Liver (tissue), 9 donors: ENCODE data around the gene ABHD12. TPM values are rescaled to one million over a fixed set of nuclear protein-coding genes. Genes with fewer than 3 reads are reported as not detected.

ENCODE experiments used
- DNase-seq: peaks from one replicate; pipeline ENCODE4 v3.0.0-alpha.2; 2017; ENCODE audit warnings: low spot score
- H3K27ac ChIP-seq, 2 donors: one replicate each; pipeline ENCODE4 v1.7.0; 2013; ENCODE audit warnings: inconsistent platforms in 2 of 2, low read length in 2 of 2, control low read depth in 1 of 2, low read depth in 1 of 2, mild to moderate bottlenecking in 1 of 2
- H3K27me3 ChIP-seq, 4 donors: one replicate each; pipeline versions ENCODE4 v1.6.1 to v1.7.0; 2013; ENCODE audit warnings: low read length in 3 of 4, inconsistent platforms in 1 of 4, mild to moderate bottlenecking in 1 of 4, moderate library complexity in 1 of 4; ENCODE audit not compliant: control insufficient read depth in 4 of 4, insufficient read depth in 4 of 4
- H3K36me3 ChIP-seq, 4 donors: one replicate each; pipeline versions ENCODE4 v1.6.1 to v1.7.0; 2013; ENCODE audit warnings: low read length in 3 of 4, mild to moderate bottlenecking in 3 of 4, low read depth in 1 of 4, moderate library complexity in 1 of 4; ENCODE audit not compliant: control insufficient read depth in 4 of 4, insufficient read depth in 3 of 4
- H3K4me1 ChIP-seq, 4 donors: one replicate each; pipeline versions ENCODE4 v1.6.1 to v1.7.0; 2013; ENCODE audit warnings: low read length in 3 of 4, mild to moderate bottlenecking in 3 of 4, moderate library complexity in 1 of 4; ENCODE audit not compliant: control insufficient read depth in 4 of 4, insufficient read depth in 4 of 4
- H3K4me3 ChIP-seq, 3 donors: one replicate each; pipeline versions ENCODE4 v1.6.1 to v1.7.0; 2013; ENCODE audit warnings: low read length in 3 of 3, control low read depth in 1 of 3, low read depth in 1 of 3, mild to moderate bottlenecking in 1 of 3
- H3K9ac ChIP-seq, 2 donors: one replicate each; pipeline ENCODE4 v1.7.0; 2013; ENCODE audit warnings: low read length in 2 of 2, mild to moderate bottlenecking in 2 of 2, moderate library complexity in 2 of 2, control low read depth in 1 of 2, low read depth in 1 of 2
- H3K9me3 ChIP-seq, 4 donors: one replicate each; pipeline versions ENCODE4 v1.6.1 to v1.7.0; 2013; ENCODE audit warnings: low read length in 3 of 4; ENCODE audit not compliant: control insufficient read depth in 4 of 4
- EGR1 ChIP-seq, 2 donors: IDR thresholded peaks; 2 replicates each; pipeline ENCODE4 v1.6.1; 2016 to 2018; ENCODE audit warnings: antibody characterized with exemption in 2 of 2, low read depth in 2 of 2
- FOXA2 ChIP-seq: IDR thresholded peaks from 2 replicates; pipeline ENCODE4 v1.6.1; 2016; ENCODE audit warnings: antibody characterized with exemption
- GABPA ChIP-seq, 2 donors: IDR thresholded peaks in 1 of 2; conservative IDR thresholded peaks in 1 of 2; 2 replicates each; pipeline ENCODE4 v1.6.1; 2016; ENCODE audit warnings: antibody characterized with exemption in 2 of 2, mild to moderate bottlenecking in 1 of 2, moderate library complexity in 1 of 2
- HNF4A ChIP-seq, 2 donors: conservative IDR thresholded peaks; 2 replicates each; pipeline ENCODE4 v1.6.1; 2016; ENCODE audit warnings: antibody characterized with exemption in 2 of 2, mild to moderate bottlenecking in 2 of 2
- JUND ChIP-seq, 2 donors: IDR thresholded peaks; 2 replicates each; pipeline ENCODE4 v1.6.1; 2016; ENCODE audit warnings: antibody characterized with exemption in 2 of 2
- RAD21 ChIP-seq, 2 donors: IDR thresholded peaks; 2 replicates each; pipeline ENCODE4 v1.6.1; 2016; ENCODE audit warnings: antibody characterized with exemption in 2 of 2, mild to moderate bottlenecking in 2 of 2
- RXRA ChIP-seq, 2 donors: IDR thresholded peaks; 2 replicates each; pipeline ENCODE4 v1.6.1; 2017 to 2018; ENCODE audit warnings: antibody characterized with exemption in 2 of 2, mild to moderate bottlenecking in 1 of 2
- TAF1 ChIP-seq: conservative IDR thresholded peaks from 2 replicates; pipeline ENCODE4 v1.6.1; 2016; ENCODE audit warnings: antibody characterized with exemption, mild to moderate bottlenecking
- YY1 ChIP-seq: IDR thresholded peaks from 2 replicates; pipeline ENCODE4 v1.6.1; 2016; ENCODE audit warnings: antibody characterized with exemption, mild to moderate bottlenecking
- WGBS: extraction: QIAGEN DNeasy Blood & Tissue Kit; methylation state at CpG from one replicate; pipeline ENCODE4 v1.1.7; 2013; 5-methylcytosine and 5-hydroxymethylcytosine counted together
- polyA plus RNA-seq, 2 donors: library from polyadenylated mRNA; stranded (reverse) in 1 of 2; unstranded in 1 of 2; fragments of 200-250 nt in 1 of 2; fragments of >200 nt in 1 of 2; fragmentation: Nextera tagmentation in 1 of 2; extraction: Ambion mirVana in 1 of 2; gene quantifications; one replicate each; pipeline versions ENCODE4 v1.2.1 to v1.2.3, GENCODE V29; 2013 to 2015
- total RNA-seq, 2 donors: library from RNA; depleted of rRNA; stranded (reverse); fragments of >200 nt; gene quantifications; one replicate each; pipeline ENCODE4 v1.2.3, GENCODE V29; 2014
- TF ChIP-seq, protein P1 (sequence below): IDR thresholded peaks from 2 replicates; pipeline ENCODE4 v1.6.1; 2016; ENCODE audit warnings: antibody characterized with exemption
- TF ChIP-seq, protein P2 (sequence below): fragments of 150-350 bp; IDR thresholded peaks from 2 replicates; pipeline ENCODE4 v1.5.1; 2017; ENCODE audit warnings: improper control_type of control experiment, low read depth, low read length; ENCODE audit not compliant: missing input control
- TF ChIP-seq, protein P3 (sequence below): IDR thresholded peaks from 2 replicates; pipeline ENCODE4 v1.6.1; 2016; ENCODE audit warnings: antibody characterized with exemption, mild to moderate bottlenecking
- donor health status: healthy.
- donor health status: healthy.
- donor health status: healthy.
- donor health status: healthy.
- donor health status: healthy.

The ABHD12 gene
- total and polyA plus RNA-seq, 4 donors, result 11.1 to 15.4 (median 12.9) TPM

DNA sequence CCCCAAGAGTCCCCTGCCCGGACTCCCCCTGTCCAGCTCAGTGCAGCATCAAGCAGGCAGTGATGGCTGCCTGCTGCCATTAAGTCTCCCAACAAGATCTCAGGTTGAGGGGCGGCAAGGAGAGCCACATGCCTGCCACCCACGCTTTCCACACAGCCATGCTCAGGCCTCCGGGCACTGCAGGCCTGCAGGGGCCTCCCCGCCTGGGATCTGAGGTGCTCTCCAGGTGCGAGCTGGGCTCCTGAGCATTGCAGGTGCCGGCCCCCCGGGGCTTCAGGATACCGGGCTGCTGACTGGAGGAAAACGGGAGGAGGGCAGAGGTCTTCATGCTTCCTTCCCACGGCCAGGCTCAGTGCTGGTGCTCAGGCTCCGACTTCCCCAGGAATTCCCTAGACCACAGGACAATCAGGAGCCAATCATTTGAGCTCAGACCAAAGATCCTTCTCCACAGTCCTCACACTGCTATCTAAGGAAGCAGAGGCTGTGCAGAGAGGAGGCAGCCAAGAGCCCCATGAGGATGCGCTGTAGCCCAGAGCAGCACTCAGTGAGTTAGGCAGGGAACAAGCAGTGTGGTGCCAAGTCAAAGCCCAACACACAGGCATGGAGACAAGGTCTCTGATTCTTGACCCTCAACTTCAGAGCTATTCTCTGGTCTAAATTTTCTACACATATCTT lies 90.0 kb downstream of the ABHD12 start:
- no peaks in the 10 kb centered on the region for H3K4me1 ChIP-seq
- no peak overlapping the region for H3K9ac ChIP-seq
- TF ChIP-seq, protein P1, sequence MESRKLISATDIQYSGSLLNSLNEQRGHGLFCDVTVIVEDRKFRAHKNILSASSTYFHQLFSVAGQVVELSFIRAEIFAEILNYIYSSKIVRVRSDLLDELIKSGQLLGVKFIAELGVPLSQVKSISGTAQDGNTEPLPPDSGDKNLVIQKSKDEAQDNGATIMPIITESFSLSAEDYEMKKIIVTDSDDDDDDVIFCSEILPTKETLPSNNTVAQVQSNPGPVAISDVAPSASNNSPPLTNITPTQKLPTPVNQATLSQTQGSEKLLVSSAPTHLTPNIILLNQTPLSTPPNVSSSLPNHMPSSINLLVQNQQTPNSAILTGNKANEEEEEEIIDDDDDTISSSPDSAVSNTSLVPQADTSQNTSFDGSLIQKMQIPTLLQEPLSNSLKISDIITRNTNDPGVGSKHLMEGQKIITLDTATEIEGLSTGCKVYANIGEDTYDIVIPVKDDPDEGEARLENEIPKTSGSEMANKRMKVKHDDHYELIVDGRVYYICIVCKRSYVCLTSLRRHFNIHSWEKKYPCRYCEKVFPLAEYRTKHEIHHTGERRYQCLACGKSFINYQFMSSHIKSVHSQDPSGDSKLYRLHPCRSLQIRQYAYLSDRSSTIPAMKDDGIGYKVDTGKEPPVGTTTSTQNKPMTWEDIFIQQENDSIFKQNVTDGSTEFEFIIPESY, result no peak
- H3K27me3 ChIP-seq, result no peaks in the 10 kb centered on the region
- peaks cover 0 to 12% (median 5%) of the 10 kb centered on the region in 4 donors for H3K36me3 ChIP-seq
- H3K9me3 ChIP-seq, result no peaks in the 10 kb centered on the region
- WGBS, result 92% methylated on average over 13 of the region's 13 CpGs
- DNase-seq, result no peak
- H3K4me3 ChIP-seq, result no peak overlapping the region
- no peak overlapping the region for H3K27ac ChIP-seq

DNA sequence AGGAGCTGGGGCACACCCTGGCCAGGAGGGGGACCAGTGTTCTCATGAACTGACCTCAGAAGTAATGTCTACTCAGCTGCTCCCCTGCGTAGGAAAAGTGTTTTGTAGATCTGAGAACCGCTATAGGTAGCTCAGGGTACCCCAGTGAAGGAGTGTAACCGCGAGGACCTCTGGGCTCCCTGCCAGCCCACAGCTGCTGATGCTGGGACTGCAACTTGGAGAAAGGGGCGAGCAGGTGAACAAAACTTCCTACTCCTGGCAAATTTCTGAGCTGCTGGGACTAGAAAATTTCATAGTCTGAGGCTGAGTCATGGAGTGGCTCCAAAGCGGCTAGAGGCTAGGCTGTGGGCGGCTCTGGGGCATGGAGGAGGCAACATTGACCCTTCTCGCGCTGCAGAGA lies 90.8 kb downstream of the ABHD12 start:
- no peaks in the 10 kb centered on the region for H3K9me3 ChIP-seq
- H3K4me1 ChIP-seq, result no peaks in the 10 kb centered on the region
- H3K4me3 ChIP-seq, result no peak overlapping the region
- no peaks in the 10 kb centered on the region for H3K27me3 ChIP-seq
- no peak for DNase-seq
- H3K9ac ChIP-seq, result no peak overlapping the region
- H3K27ac ChIP-seq, result no peak overlapping the region
- peaks cover 0 to 12% (median 5%) of the 10 kb centered on the region in 4 donors for H3K36me3 ChIP-seq
- 95% methylated on average over 9 of the region's 9 CpGs for WGBS
- TF ChIP-seq JUND (IDR thresholded peaks at IDR 0.05) (no peak), HNF4A (conservative IDR thresholded peaks at IDR 0.05) (no peak), EGR1 (IDR thresholded peaks at IDR 0.05; ENCODE audit: low read depth in 2 of 2) (no peak), RXRA (IDR thresholded peaks at IDR 0.05) (no peak), TAF1 (no peak), RAD21 (IDR thresholded peaks at IDR 0.05) (no peak), GABPA (IDR thresholded peaks at IDR 0.05 in 1 of 2, conservative IDR thresholded peaks at IDR 0.05 in 1 of 2) (no peak), YY1 (no peak), FOXA2 (no peak)
- TF ChIP-seq, protein P2, sequence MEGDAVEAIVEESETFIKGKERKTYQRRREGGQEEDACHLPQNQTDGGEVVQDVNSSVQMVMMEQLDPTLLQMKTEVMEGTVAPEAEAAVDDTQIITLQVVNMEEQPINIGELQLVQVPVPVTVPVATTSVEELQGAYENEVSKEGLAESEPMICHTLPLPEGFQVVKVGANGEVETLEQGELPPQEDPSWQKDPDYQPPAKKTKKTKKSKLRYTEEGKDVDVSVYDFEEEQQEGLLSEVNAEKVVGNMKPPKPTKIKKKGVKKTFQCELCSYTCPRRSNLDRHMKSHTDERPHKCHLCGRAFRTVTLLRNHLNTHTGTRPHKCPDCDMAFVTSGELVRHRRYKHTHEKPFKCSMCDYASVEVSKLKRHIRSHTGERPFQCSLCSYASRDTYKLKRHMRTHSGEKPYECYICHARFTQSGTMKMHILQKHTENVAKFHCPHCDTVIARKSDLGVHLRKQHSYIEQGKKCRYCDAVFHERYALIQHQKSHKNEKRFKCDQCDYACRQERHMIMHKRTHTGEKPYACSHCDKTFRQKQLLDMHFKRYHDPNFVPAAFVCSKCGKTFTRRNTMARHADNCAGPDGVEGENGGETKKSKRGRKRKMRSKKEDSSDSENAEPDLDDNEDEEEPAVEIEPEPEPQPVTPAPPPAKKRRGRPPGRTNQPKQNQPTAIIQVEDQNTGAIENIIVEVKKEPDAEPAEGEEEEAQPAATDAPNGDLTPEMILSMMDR, result no peak
- TF ChIP-seq, protein P3, sequence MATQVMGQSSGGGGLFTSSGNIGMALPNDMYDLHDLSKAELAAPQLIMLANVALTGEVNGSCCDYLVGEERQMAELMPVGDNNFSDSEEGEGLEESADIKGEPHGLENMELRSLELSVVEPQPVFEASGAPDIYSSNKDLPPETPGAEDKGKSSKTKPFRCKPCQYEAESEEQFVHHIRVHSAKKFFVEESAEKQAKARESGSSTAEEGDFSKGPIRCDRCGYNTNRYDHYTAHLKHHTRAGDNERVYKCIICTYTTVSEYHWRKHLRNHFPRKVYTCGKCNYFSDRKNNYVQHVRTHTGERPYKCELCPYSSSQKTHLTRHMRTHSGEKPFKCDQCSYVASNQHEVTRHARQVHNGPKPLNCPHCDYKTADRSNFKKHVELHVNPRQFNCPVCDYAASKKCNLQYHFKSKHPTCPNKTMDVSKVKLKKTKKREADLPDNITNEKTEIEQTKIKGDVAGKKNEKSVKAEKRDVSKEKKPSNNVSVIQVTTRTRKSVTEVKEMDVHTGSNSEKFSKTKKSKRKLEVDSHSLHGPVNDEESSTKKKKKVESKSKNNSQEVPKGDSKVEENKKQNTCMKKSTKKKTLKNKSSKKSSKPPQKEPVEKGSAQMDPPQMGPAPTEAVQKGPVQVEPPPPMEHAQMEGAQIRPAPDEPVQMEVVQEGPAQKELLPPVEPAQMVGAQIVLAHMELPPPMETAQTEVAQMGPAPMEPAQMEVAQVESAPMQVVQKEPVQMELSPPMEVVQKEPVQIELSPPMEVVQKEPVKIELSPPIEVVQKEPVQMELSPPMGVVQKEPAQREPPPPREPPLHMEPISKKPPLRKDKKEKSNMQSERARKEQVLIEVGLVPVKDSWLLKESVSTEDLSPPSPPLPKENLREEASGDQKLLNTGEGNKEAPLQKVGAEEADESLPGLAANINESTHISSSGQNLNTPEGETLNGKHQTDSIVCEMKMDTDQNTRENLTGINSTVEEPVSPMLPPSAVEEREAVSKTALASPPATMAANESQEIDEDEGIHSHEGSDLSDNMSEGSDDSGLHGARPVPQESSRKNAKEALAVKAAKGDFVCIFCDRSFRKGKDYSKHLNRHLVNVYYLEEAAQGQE, result no peak
